GM19023 (cell line): ENCODE results near the gene BBIP1.
"Not testable (repeated sequence)": the region's sequence is repeated elsewhere in the genome, so short reads cannot be mapped to it uniquely, and the experiment has no call there.

Experiments
- ATAC-seq: cut with Tn5 transposase; IDR thresholded peaks from one replicate; pipeline ENCODE4 v1.9.1; 2021; ENCODE audit warnings: mild to moderate bottlenecking, moderate library complexity; ENCODE audit not compliant: unreplicated experiment

Gene BBIP1

DNA sequence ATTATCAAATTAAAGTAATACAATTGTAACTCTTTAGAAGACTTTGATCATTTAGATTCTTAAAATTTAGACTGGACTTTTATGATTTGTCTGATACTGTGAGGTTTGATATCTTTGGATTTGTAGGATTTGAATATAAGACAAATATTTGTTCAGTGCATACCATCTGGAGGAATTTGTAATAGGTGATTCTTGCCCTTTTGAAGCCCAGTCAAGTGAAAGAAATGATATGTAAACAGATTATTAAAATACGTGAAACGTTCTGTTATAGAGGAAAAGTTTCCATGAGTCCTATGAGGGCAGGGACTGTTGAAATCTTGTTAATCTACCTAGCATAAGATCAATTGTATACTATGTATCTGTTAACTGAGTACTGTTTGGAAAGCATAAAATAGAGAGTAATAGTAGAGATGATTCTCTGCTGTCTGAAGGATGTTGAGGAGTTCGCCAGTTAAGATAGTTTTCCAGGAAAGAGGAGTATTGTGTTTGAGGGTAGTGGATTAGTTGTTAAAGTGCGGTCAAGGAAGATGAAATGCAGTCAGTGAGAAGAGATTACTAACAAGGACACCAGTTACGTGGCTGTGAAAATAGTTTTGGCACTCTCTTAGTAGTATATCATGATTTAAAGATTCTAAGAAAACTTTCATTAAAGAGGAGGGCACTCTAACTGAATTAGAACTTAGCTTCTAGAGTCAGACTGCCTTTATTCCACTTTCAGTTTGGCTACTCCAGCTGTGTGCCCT, 32.9 kb downstream of the BBIP1 start:
- no peak for ATAC-seq

DNA sequence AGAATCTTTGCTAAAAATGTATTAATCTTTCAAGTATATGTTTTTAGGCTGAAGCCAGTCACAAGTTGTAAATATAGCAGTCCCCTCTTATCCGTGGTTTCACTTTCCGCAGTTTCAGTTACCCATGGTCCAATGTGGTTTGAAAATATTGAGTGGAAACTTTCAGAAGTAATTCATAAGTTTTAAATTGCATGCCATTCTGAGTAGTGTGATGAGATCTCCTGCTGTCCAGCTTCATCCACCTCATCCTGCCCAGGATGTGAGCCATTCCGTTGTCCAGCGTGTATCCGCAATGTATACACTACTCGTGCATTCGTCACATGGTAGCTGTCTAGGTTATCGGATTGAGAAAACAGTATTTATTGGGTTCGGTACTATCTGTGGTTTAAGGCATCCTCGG, 35.1 kb downstream of the BBIP1 start:
- no peak for ATAC-seq

DNA sequence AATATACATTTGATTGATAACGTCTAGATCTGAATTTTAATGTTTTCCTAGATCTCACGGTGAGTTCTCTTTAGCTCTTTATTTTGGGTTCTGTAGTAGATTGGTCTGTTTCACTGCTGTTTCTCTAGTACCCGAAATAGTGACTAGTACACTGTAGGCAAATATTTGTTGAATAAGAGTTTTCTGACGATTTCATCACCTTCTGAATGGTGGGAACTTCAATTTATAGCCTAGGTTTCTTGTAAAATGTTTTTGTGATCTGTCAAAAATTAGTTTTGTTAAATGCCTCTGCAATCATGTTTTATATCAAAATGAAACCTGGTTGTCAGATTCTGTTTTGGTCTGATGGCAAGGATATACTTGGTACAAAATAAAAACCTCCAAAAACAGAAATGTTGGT, 37.1 kb downstream of the BBIP1 start:
- no peak for ATAC-seq

DNA sequence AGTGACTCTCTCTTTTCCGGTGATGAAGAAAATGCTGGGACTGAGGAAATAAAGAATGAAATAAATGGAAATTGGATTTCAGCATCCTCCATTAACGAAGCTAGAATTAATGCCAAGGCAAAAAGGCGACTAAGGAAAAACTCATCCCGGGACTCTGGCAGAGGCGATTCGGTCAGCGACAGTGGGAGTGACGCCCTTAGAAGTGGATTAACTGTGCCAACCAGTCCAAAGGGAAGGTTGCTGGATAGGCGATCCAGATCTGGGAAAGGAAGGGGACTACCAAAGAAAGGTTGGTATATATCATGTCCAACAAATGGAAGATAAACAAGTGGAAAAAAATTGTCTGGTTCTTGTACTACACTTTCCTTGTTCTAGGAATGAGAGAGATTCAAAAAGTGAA, 37.7 kb downstream of the BBIP1 start:
- ATAC-seq, result no peak

DNA sequence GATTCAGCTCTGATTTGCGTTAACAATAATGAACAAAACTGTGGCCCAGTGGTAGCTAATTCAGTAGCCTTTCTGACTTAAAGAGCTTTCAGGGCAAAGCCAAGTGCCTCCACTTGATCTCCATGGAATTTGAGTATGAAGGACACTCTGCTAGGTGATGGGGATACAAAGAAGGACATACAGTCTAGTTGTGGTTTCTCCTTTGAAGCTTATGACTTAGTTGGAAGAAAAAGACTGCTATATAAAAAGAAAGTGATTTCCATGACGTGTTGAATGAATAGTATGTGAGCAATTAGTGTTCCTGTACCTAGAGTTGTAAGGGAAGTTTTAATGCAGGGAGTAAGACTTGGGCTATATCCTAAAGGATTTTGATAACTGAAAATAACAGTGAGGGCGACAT, 39.0 kb downstream of the BBIP1 start:
- ATAC-seq, result no peak

DNA sequence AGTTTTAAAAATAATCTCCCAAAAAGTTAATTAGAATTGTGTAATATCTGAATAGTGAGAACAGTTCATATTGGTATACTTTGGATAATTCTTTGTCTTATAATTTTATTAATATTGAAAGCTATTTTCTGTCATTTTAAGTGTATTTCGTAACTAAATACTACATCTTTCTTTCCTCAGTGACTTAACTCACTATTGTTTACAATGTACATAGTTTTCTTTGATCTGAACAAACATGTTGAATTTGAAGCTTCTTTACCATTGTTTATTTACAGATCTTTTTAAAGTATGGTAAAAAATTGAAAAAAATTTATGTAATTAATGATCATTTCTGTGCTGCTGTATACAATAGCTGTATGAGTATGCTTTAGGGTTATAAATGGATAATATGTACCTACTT, 42.2 kb downstream of the BBIP1 start:
- no peak for ATAC-seq

DNA sequence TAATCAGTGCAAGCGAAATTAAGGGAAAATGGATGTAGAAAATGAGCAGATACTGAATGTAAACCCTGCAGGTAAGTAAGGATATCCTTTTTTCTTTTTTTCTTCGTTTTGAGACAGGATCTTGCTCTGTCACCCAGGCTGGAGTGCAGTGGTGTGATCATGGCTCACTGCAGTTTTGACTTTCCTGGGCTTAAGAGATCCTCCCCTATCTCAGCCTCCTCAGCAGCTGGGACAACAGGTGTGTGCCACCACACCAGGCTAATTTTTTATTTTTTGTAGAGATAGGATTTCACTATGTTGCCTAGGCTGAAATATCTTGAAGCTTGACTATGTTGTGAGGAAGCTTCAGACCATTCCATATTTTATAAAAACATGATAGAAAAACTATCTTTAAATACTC, 43.0 kb downstream of the BBIP1 start:
- ATAC-seq, result no peak

DNA sequence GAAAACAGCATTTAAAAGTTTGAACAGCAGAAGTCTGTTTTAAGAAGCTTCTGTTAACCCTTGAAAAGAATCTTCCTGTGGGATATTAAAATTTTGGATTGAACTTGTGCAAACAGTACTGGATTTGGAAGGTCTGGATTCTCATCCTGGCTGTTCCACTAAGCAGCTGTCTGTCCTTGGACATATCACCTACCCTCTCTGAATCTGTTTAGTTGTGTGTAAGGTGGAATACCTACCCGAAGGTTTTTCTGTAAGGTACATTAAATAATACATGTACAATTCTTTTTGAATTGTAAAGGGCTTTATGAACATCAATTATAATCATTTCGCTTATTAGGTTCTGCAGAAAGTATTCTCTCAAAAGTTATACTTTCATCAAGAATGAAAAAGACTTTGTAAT, 45.0 kb downstream of the BBIP1 start:
- ATAC-seq, result no peak

DNA sequence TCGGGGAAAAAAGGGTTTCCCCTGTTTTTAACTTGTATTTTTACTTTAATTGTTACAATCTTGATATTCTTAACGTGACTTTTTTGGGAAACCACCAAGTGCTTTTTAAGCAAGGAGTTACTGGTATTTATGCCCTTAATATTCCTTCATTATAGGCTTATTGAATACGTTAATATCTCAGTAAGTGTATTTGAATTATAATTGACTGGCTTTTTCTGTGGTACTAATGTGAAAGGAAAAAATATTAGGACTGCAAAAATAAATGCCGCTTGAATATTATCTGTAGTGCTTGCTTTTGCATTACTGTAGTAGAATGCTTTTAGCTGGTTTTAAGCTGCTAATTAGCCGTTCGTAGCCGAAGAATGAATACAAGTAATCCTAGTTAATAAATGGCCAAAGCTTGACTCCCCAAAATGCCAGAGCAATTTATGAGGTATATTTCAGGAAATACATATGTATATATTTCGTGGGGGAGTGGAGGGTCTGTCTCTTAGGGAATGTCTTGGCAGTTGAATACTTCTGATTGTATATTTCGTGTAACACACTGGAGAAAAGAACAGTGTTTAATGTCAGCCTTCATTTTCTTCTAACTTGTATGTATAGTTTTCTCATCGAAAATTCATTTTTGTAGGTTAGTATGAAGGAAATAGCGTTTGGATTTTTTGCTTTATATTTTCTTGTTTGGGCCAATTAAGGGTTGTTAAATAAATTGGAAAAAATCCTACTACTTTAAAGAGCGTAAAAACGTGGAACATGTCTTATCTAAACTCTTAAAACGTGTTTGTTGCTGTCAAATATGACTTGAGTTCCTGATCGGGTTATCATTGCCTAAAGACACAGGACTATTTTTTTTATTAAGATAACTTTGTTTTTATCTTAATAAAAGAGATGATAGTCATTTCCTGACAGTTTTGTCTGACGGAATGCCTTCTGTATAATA, 45.7 kb downstream of the BBIP1 start:
- no peak for ATAC-seq

DNA sequence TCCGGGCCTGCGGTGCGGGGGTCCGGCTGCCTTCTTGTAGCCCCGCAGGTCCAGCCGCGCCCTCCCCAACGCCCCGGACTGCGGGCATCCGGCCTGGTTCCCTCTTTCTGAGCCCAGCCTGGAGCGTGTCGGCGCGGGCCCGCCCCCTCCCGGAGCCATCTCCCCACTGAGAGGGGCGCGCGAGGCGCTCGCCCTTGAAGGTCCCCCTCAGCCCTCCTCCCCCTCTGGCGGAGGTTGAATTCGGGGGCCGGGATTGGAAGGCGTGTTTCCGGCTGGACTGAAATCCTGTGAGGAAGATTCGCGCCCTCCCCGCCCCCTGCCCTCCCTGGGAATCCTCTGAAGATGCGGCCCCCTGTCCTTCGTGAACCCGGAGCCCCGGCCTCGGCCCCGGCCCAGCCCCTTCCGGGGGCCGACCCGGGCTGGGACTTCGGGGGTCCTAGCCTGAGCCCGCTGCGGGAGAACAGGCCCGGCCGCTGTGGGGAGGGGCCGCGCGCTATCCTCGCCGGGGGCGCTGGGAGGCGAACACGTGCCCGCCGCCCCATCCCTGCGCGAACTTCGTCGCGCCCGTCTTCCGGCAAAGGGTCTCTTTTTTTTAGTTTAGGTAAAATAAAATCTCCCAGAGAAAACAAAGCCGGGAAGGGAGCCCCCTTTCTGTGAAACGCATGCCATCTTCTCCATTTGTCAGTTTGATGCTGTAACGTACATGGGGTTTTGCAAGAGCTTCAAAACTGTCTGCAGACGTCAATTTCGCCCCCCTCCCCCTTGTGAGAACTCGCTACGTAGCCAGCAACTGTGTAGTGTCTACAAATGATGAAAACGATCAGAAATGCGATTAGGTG, 46.6 kb downstream of the BBIP1 start:
- ATAC-seq, result peak; percentile 52

DNA sequence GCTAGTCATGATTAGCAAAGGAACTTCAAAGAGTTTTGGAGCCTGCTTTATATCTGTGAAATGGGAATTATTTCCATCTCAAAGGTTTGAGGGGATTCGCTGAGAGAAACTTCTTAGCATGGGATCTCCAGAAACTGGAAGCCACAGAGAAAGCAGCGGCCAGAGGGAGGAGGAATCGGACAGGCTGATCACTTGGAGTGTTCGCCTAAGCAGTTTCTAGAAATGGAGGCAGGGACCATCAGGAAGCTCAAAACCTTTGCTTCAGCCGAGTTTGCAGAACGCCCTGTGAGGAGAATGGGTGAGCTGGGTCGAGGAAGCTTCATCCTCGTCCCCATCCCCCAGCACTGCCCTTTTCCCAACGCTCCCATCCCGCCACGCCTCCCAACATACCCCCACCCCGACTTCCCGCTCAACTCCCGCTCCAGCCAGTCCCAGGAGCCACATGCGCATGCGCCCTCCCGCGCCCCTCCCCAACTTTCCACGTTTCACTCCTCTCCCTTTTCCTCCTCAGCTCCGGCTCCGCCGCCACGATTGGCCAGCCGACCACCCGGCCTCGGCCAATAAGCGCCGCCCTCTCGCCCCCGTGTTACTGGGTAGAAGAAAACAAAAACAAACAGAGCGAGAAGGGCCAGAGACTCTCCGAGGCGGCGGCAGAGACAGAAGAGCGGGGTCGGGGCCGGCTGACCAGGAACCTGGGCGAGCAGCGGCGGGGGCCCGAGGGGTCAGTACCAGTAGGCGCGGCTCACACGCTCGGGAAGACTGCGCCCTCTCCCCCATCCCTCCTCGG, 47.5 kb downstream of the BBIP1 start, which contains the start of gene PDCD4:
TSS of gene PDCD4 (plus strand) at position 631 of the 787 bp plus-strand sequence. CDS start 4,100 bp downstream, outside the sequence.
- ATAC-seq, result peak; percentile 83

DNA sequence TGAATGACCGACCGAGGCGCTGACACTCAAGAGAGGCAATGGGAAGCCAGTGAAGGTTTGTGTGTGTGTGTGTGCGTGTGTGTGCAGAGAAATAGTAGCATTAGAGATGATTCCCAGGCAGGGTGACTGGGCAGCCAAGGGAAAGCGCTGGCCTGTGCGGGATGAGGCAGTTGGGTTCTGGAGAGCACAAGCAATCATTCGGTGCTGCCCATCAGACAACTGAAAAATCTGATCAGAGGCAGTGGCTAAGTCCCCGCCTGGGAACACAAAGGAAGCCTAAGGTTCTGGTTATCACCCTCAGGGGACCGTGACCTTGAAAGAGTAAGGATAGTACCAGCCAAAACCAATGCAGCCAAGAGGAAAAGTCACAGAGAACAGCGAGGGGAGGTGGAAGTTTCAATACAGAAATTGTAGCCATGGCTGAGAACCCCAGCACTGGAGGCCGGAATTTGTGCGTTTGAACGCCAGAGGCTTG, 48.1 kb downstream of the BBIP1 start:
- ATAC-seq, result no peak

DNA sequence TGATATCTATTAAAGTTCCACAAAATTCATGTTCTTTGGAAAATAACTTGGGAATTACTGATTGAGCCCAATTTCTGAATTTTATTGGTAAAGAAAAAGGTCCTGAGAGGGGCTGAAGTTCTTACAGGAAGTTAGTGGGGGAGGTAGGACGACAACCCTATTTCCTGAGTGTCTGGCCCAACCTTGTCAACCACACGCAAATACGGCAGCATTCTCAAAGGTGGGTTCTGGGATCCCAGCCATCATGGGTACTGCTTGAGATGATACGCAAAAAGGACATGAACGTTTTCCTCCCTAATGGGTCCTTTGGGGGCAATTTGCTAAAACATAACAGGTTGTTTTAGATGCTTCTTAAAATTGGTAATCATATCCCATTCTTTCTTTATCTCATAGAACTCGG, 50.0 kb downstream of the BBIP1 start:
- no peak for ATAC-seq

DNA sequence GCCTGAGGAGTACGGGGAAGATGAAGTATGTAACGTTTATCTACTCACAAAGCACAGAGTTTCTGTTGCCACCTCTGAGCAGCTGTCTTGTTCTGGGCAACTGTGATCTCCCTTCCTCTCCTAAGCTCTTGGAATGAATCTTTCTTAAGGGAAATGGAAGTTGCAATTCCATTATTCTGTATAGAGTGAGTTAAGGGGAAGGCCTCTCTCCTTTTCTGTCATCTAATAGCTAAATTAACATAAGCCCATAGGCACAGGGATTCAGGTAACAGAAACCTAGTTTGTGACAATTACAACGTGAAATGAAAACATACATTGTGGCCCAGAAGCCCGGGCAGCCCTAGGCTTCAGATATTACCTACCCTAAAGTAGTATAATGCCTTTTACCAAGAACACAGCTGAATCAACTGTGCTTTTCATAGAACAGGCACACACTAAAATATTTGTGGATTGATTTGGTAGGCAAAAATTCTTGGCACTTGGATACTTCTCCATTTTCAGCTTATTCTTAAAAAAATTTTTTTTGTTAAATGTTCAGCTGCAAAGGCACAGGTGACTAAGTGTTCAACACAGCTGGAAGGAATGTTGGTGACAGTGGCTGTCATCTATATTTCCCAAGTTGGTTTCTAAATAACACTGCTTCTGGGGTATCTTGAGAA, 51.0 kb downstream of the BBIP1 start:
- ATAC-seq, result no peak

DNA sequence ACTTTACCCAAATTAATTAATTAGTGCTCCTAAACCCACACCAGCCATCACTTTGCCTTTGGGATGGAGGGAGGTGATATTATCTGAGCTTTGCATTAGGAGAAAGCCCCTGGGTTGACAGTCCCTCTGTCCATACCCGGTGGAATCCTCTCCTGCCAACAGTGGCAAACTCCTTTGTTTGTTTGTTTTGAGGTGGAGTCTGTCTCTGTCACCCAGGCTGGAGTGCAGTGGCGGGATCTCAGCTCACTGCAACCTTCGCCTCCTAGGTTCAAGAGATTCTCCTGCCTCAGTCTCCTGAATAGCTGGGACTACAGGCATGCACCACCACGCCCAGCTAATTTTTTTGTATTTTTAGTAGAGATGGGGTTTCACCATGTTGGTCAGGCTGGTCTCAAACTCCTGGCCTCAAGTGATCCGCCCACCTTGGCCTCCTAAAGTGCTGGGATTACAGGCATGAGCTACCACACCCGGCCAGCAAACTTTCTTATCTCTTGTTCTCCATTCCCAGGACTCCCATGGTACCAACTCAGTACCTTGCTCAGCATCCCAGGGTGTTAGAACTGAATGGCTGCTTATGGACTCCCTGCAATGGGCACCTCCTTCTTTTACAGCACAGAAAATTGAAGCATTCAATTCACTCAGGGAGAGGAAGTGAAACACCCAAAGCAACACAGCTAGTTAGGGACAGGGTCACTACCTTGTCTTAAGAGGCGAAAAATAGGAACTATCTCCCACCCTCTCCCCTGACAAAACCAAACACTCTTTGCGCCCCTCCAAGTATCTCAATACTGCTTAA, 51.8 kb downstream of the BBIP1 start:
- not testable (repeated sequence) for ATAC-seq

DNA sequence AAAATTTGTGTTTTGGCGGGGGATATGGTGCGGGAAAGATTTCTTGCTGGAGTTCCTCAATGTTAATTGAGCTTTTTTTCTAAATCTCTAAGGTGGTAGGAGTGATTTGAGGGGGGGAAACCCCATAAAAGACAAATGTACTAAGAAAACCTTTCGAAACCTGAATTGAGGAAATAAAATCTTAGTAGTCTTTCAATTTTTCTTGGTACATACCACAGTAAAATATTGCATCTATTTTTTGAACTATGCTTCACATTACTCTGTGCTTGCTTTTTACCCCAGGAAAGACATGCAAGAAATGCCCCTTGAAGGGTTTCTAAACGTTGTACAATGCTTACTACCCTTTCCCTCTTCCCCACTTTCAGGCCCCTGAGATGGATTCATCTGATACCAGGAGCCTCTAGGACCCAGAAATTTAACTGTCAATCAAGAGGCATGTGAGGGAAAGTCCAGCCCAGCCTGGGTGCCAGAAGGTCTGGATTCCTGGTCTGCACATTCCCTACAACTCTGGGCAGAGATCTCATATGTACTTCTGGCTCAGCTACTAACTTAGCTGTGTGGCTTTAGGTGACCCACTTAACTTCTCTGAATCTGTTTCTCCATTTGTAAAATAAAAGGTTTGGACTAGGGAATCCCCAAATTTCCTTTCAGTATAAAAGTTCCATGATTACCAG, 53.0 kb downstream of the BBIP1 start:
- ATAC-seq, result no peak

DNA sequence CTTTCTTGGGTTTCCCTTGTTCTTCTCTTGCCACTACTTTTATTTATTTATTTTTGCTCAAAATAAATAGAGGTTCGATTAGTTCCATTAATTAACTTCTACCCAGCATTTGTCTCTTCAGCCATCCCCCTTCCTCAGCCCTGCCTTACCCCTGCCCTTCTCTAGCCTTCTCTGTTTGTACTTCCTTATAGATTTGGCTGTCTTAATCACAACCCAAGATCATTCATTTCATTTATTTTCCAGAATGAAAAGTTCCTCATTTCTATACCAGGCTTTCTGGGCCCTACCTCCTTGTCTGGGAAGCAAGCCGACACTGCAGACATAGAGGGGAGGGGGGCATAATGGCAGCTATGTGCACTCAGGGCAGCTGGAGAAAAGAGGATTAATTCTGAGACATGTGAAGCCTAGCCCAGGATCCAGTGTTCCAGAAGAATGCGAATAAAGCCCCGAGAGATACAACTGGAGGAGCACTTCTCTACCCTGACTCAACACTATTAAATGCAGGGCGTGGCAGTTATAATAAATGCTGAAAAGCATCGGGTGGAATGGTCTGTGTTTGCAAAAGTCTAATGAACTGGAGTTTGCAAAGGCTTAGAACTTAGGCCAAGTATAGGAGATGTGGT, 53.7 kb downstream of the BBIP1 start:
- no peak for ATAC-seq

DNA sequence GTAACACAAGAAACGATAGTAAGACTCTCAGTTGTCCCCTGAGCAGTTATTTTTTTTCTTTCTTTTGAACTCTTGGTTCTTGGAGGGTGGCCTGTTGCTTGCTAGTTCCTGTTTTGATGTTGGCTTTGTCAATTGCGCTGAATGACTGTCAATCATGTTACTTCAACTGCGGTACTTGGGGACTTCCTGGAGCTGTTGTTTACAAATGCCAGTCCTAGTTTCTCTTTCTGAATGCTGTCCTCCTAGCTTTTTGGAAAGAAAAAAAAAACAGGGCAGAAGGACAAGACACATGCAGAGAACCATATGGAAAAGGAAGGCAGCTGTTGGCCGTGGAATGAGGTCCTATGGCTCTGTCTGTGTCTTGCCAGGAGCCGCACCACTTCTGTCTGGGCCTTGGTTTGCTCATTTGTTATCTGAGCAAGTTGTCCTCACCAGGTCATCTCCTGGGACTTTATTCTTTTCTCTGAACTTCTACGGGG, 54.3 kb downstream of the BBIP1 start:
- ATAC-seq, result peak; percentile 41
